IMR-90 (cell line): ENCODE data around the gene CDC14A. TPM values are rescaled to one million over a fixed set of nuclear protein-coding genes. Genes with fewer than 3 reads are reported as not detected.

Source experiments
- ATAC-seq: fragments of 200-7000 bp; cut with Tn5 transposase; 2 replicates; pipeline ENCODE4 v1.9.1; 2020; ENCODE audit warnings: low read depth, mild to moderate bottlenecking, moderate library complexity
- BruUV-seq: library from RNA; stranded (reverse); fragments of 400-500 nt; replicated peaks from 2 replicates; lab custom pipeline; 2021; lab: Mats Ljungman, UMichigan
- CTCF ChIA-PET: fragments of 300-600 bp; formaldehyde crosslinking; extraction: SDS; loops from one replicate; lab custom pipeline; 2021; ENCODE audit warnings: antibody characterized with exemption; lab: Yijun Ruan, JAX
- POLR2A ChIA-PET: fragments of 300-600 bp; sonication (Branson Sonifier 250); formaldehyde crosslinking; loops from one replicate; lab custom pipeline; 2022; ENCODE audit warnings: antibody characterized with exemption; ENCODE audit not compliant: unreplicated experiment; lab: Charles Lee
- DNase-seq: peaks from one replicate; pipeline ENCODE4 v3.0.0; 2013
- H2AFZ ChIP-seq: replicated peaks from 2 replicates; pipeline ENCODE3; 2013; ENCODE audit warnings: low read length, mild to moderate bottlenecking; ENCODE audit not compliant: poor library complexity
- H2AK5ac ChIP-seq: 2 replicates; pipeline ENCODE4 v1.6.1; 2013; ENCODE audit warnings: low read depth, low read length, inconsistent platforms
- H2AK9ac ChIP-seq: replicated peaks from 2 replicates; pipeline ENCODE3; 2013; ENCODE audit warnings: mild to moderate bottlenecking, low read depth, low read length, moderate library complexity; ENCODE audit not compliant: poor library complexity
- H2BK120ac ChIP-seq: 2 replicates; pipeline ENCODE4 v1.6.1; 2013; ENCODE audit warnings: low read depth, low read length, inconsistent platforms
- H2BK15ac ChIP-seq: 3 replicates; pipeline ENCODE4 v1.6.1; 2013; ENCODE audit warnings: low read depth, low read length, inconsistent platforms
- H2BK20ac ChIP-seq: 2 replicates; pipeline ENCODE4 v1.6.1; 2013; ENCODE audit warnings: low read depth, mild to moderate bottlenecking, inconsistent platforms, low read length, moderate library complexity
- H2BK5ac ChIP-seq: 2 replicates; pipeline ENCODE4 v1.6.1; 2013; ENCODE audit warnings: mild to moderate bottlenecking, low read depth, low read length, inconsistent platforms; ENCODE audit not compliant: poor library complexity, severe bottlenecking
- H3K14ac ChIP-seq: replicated peaks from 2 replicates; pipeline ENCODE4 v1.6.1; 2013; ENCODE audit warnings: low read depth, low read length, inconsistent platforms
- H3K18ac ChIP-seq: 2 replicates; pipeline ENCODE4 v1.6.1; 2013; ENCODE audit warnings: low read depth, low read length, control low read depth
- H3K23ac ChIP-seq: 2 replicates; pipeline ENCODE4 v1.6.1; 2013; ENCODE audit warnings: low read depth, low read length, inconsistent platforms
- H3K27ac ChIP-seq: 2 replicates; pipeline ENCODE4 v1.5.1; 2013; ENCODE audit warnings: mild to moderate bottlenecking, control low read depth, low read length; ENCODE audit not compliant: insufficient read depth
- H3K27me3 ChIP-seq: 2 replicates; pipeline ENCODE4 v1.6.1; 2013; ENCODE audit warnings: low read length; ENCODE audit not compliant: control insufficient read depth, insufficient read depth
- H3K36me3 ChIP-seq: 2 replicates; pipeline ENCODE4 v1.6.1; 2013; ENCODE audit warnings: low read length, mixed read lengths; ENCODE audit not compliant: control insufficient read depth, insufficient read depth
- H3K4ac ChIP-seq: 2 replicates; pipeline ENCODE4 v1.6.1; 2013; ENCODE audit warnings: low read depth, low read length, inconsistent platforms
- H3K4me1 ChIP-seq: 2 replicates; pipeline ENCODE4 v1.6.1; 2013; ENCODE audit warnings: low read length, mixed read lengths; ENCODE audit not compliant: control insufficient read depth, insufficient read depth
- H3K4me2 ChIP-seq: 2 replicates; pipeline ENCODE4 v1.6.1; 2013; ENCODE audit warnings: low read depth, mild to moderate bottlenecking, control low read depth, low read length, moderate library complexity
- H3K4me3 ChIP-seq: 2 replicates; pipeline ENCODE4 v1.5.1; 2013; ENCODE audit warnings: low read depth, mild to moderate bottlenecking, control low read depth, low read length, moderate library complexity; ENCODE audit not compliant: insufficient read depth
- H3K56ac ChIP-seq: 2 replicates; pipeline ENCODE4 v1.6.1; 2013; ENCODE audit warnings: low read length, inconsistent platforms; ENCODE audit not compliant: insufficient read depth; ENCODE audit errors: extremely low read depth
- H3K79me1 ChIP-seq, 2 experiments: 2 replicates each; pipeline ENCODE4 v1.6.1; 2013; ENCODE audit warnings: low read length in 2 of 2, inconsistent platforms in 1 of 2, low read depth in 1 of 2
- H3K9ac ChIP-seq: 2 replicates; pipeline ENCODE4 v1.6.1; 2013; ENCODE audit warnings: low read depth, low read length, control low read depth
- H3K9me1 ChIP-seq: 2 replicates; pipeline ENCODE4 v1.6.1; 2013; ENCODE audit warnings: low read length, inconsistent platforms; ENCODE audit not compliant: insufficient read depth
- H3K9me3 ChIP-seq: 2 replicates; pipeline ENCODE4 v1.6.1; 2013; ENCODE audit warnings: low read length; ENCODE audit not compliant: control insufficient read depth, insufficient read depth
- H4K20me1 ChIP-seq: 2 replicates; pipeline ENCODE4 v1.6.1; 2013; ENCODE audit warnings: low read length, inconsistent platforms; ENCODE audit not compliant: insufficient read depth
- H4K5ac ChIP-seq: 2 replicates; pipeline ENCODE4 v1.6.1; 2013; ENCODE audit warnings: mild to moderate bottlenecking, low read depth, low read length, control low read depth
- H4K8ac ChIP-seq, 2 experiments: 2 replicates each; pipeline ENCODE4 v1.6.1; 2013; ENCODE audit warnings: low read depth in 2 of 2, low read length in 2 of 2, control low read depth in 1 of 2, inconsistent platforms in 1 of 2
- H4K91ac ChIP-seq: 2 replicates; pipeline ENCODE4 v1.6.1; 2013; ENCODE audit warnings: low read depth, low read length, inconsistent platforms; ENCODE audit not compliant: insufficient read depth
- BHLHE40 ChIP-seq: fragments of 150-350 bp; IDR thresholded peaks from 2 replicates; pipeline ENCODE4 v1.6.1; 2016; ENCODE audit warnings: mild to moderate bottlenecking, low read depth, low read length
- CEBPB ChIP-seq: IDR thresholded peaks from 2 replicates; pipeline ENCODE4 v1.6.1; 2012; ENCODE audit warnings: low read depth, low read length, improper control_type of control experiment
- CHD1 ChIP-seq: IDR thresholded peaks from 2 replicates; pipeline ENCODE4 v1.6.1; 2012; ENCODE audit warnings: low read depth, low read length, improper control_type of control experiment
- CTCF ChIP-seq: conservative IDR thresholded peaks from 2 replicates; pipeline ENCODE4 v1.5.1; 2012; ENCODE audit warnings: mild to moderate bottlenecking, low read depth, low read length, improper control_type of control experiment
- FOS ChIP-seq: fragments of 150-350 bp; IDR thresholded peaks from 2 replicates; pipeline ENCODE4 v1.6.1; 2016; ENCODE audit warnings: low read depth, low read length
- MAFK ChIP-seq: IDR thresholded peaks from 2 replicates; pipeline ENCODE4 v1.6.1; 2012; ENCODE audit warnings: low read depth, low read length, improper control_type of control experiment
- MAZ ChIP-seq: IDR thresholded peaks from 2 replicates; pipeline ENCODE4 v1.6.1; 2012; ENCODE audit warnings: low read depth, mild to moderate bottlenecking, low read length, improper control_type of control experiment, moderate library complexity, borderline replicate concordance
- MXI1 ChIP-seq: IDR thresholded peaks from 2 replicates; pipeline ENCODE4 v1.6.1; 2012; ENCODE audit warnings: low read depth, mild to moderate bottlenecking, low read length, moderate library complexity, borderline replicate concordance
- NFE2L2 ChIP-seq: fragments of 150-350 bp; IDR thresholded peaks from 2 replicates; pipeline ENCODE4 v1.6.1; 2016; ENCODE audit warnings: low read depth, mild to moderate bottlenecking, low read length
- POLR2A ChIP-seq: IDR thresholded peaks from 2 replicates; pipeline ENCODE4 v1.6.1; 2012; ENCODE audit warnings: mild to moderate bottlenecking, low read depth, low read length
- RAD21 ChIP-seq: IDR thresholded peaks from 2 replicates; pipeline ENCODE4 v1.6.1; 2012; ENCODE audit warnings: low read length, improper control_type of control experiment
- RCOR1 ChIP-seq: IDR thresholded peaks from 2 replicates; pipeline ENCODE4 v1.6.1; 2012; ENCODE audit warnings: mild to moderate bottlenecking, low read length, improper control_type of control experiment; ENCODE audit not compliant: insufficient replicate concordance
- RFX5 ChIP-seq: IDR thresholded peaks from 2 replicates; pipeline ENCODE4 v1.8.0; 2012; ENCODE audit warnings: low read depth, mild to moderate bottlenecking, low read length, moderate library complexity
- SMC3 ChIP-seq: fragments of 150-350 bp; IDR thresholded peaks from 2 replicates; pipeline ENCODE4 v1.6.1; 2016; ENCODE audit warnings: low read depth, mild to moderate bottlenecking, antibody characterized with exemption, low read length, moderate library complexity
- USF2 ChIP-seq: fragments of 150-350 bp; IDR thresholded peaks from 2 replicates; pipeline ENCODE4 v1.6.1; 2017; ENCODE audit warnings: mild to moderate bottlenecking, antibody characterized with exemption, low read length, low read depth
- WGBS, 2 experiments: methylation state at CpG; one replicate each; pipeline versions ENCODE4 v1.1.5 to v1.1.7; 2013; ENCODE audit warnings: missing lambda C conversion rate in 2 of 2; ENCODE audit not compliant: insufficient read length in 1 of 2; ENCODE audit errors: extremely low coverage in 2 of 2; 5-methylcytosine and 5-hydroxymethylcytosine counted together
- dilution Hi-C: fragments of 300-500 bp; cut with HindIII; formaldehyde crosslinking; loops from one replicate; pipeline ENCODE4 v1.14.3; 2018; ENCODE audit warnings: low sequenced_read_pairs; ENCODE audit not compliant: unreplicated experiment
- in situ Hi-C: fragments of 300-500 bp; cut with MboI; formaldehyde crosslinking; loops from 3 replicates; pipeline ENCODE4 v1.14.3; 2019; ENCODE audit warnings: low sequenced_read_pairs, inconsistent platforms, mixed read lengths
- intact Hi-C: fragments of 100-400 bp; cut with micrococcal nuclease; formaldehyde crosslinking; loops from 2 replicates; pipeline ENCODE4 v1.10.0; 2022
- polyA plus RNA-seq, 3 experiments: library from polyadenylated mRNA; depleted of rRNA; stranded (reverse); fragments of >200 nt; gene quantifications; 2 replicates each; pipeline ENCODE4 v1.2.3, GENCODE V29; 2012; ENCODE audit warnings: low replicate concordance in 1 of 3
- total RNA-seq: library from RNA; depleted of rRNA; stranded (reverse); fragments of >200 nt; gene quantifications from 2 replicates; pipeline ENCODE4 v1.2.3, GENCODE V29; 2012
- TF ChIP-seq, protein P1 (sequence below): fragments of 150-350 bp; IDR thresholded peaks from 2 replicates; pipeline ENCODE4 v1.6.1; 2016; ENCODE audit warnings: low read depth, mild to moderate bottlenecking, low read length, moderate library complexity, borderline replicate concordance

CDC14A gene
- total and polyA plus RNA-seq, 2 of the 4 experiments (the other 2 are of a cell fraction) = 1.7 to 3.0 TPM

DNA sequence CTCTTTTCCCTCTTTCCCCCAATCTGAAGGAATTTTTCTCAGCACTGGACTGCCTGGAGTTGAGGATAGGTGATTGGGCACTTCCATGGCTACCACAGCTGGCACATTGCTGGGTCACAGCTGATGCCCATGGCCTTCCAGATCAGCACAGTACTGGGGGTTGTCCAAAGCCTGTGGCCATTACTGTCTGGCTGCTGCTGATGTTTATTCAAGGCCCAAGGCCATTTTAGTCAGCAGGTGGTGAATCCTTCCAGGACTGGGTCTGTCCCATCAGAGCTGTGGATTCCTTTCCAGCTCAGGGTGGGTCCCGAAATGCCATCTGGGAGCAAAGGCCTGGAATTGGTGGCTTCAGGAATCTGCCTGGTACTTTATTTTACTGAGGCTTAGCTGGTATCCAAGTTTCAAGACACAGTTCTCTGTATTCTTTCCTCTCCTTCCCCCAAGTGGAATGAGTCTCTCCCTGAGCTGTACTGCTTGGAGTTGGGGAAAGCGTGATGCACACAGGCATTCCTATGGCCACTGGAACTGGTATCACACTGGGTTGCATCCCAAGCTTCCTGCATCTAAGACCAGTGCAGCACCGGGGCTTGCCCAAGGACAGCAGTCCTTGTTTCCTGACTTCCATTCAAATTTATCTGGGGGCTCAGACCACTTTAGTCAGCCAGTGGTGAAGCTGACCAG, 204.8 kb downstream of the CDC14A start:
- Histone ChIP-seq H2BK15ac (no peak overlapping the region), H3K4me1 (no peaks in the 10 kb centered on the region), H2AK5ac (no peak overlapping the region), H3K56ac (no peak overlapping the region), H3K9me3 (peaks cover 11% of the 10 kb centered on the region), H3K18ac (no peak overlapping the region), H3K79me1 (no peaks in the 10 kb centered on the region), H3K23ac (no peak overlapping the region), H2BK120ac (no peak overlapping the region), H2BK5ac (no peak overlapping the region), H3K4me2 (no peak overlapping the region), H3K9me1 (no peaks in the 10 kb centered on the region), H4K8ac (no peak overlapping the region), H3K27me3 (no peaks in the 10 kb centered on the region), H3K4ac (no peak overlapping the region), H3K4me3 (no peak overlapping the region), H4K5ac (no peak overlapping the region), H2BK20ac (no peak overlapping the region), H4K91ac (no peak overlapping the region), H3K36me3 (no peaks in the 10 kb centered on the region), H4K20me1 (no peaks in the 10 kb centered on the region), H2AFZ (no peak overlapping the region), H3K14ac (no peak overlapping the region), H2AK9ac (no peak overlapping the region), H3K27ac (no peak overlapping the region), H3K9ac (no peak overlapping the region)
- CTCF ChIA-PET = interaction anchor here (1.0 kb wide), 1 partner anchor 18 kb away, joined by 6 read pairs; no protein-coding TSS in a partner anchor
- no peak for ATAC-seq
- dilution Hi-C loops (no loop called here), in situ Hi-C loops (no loop called here), intact Hi-C loops (no loop called here)
- TF ChIP-seq SMC3 (no peak), RFX5 (no peak), CHD1 (no peak), RCOR1 (no peak), MAZ (no peak), RAD21 (no peak), NFE2L2 (no peak), BHLHE40 (no peak), CEBPB (no peak), MXI1 (no peak), CTCF (no peak), USF2 (no peak), POLR2A (no peak), FOS (no peak), MAFK (no peak)
- TF ChIP-seq, protein P1, sequence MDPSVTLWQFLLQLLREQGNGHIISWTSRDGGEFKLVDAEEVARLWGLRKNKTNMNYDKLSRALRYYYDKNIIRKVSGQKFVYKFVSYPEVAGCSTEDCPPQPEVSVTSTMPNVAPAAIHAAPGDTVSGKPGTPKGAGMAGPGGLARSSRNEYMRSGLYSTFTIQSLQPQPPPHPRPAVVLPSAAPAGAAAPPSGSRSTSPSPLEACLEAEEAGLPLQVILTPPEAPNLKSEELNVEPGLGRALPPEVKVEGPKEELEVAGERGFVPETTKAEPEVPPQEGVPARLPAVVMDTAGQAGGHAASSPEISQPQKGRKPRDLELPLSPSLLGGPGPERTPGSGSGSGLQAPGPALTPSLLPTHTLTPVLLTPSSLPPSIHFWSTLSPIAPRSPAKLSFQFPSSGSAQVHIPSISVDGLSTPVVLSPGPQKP = no peak
- no TSS peak for BruUV-seq
- DNase-seq = no peak
- POLR2A ChIA-PET = no interaction called here
- WGBS, 2 experiments = no CpG with 5 or more reads among the region's 3 CpGs
